Fibroblast of lung (primary cell): ENCODE data around the gene SNRNP40.

Experiments
- CTCF ChIP-seq, 2 donors: IDR thresholded peaks in 1 of 2; conservative IDR thresholded peaks in 1 of 2; 1 replicate in 1 of 2; 2 replicates in 1 of 2; pipeline ENCODE4 v1.5.1; 2011 to 2012; ENCODE audit warnings: low read length in 2 of 2, control low read depth in 1 of 2, inconsistent platforms in 1 of 2, low read depth in 1 of 2, mild to moderate bottlenecking in 1 of 2
- EZH2 ChIP-seq: IDR thresholded peaks from 2 replicates; pipeline ENCODE4 v1.5.1; 2012; ENCODE audit warnings: low read length, control low read depth, mild to moderate bottlenecking; ENCODE audit errors: missing control alignments

GRCh38 chr1:31306278-31306677 lies 9.7 kb upstream of the SNRNP40 start:
- TF ChIP-seq EZH2 = no peak
- TF ChIP-seq CTCF (conservative IDR thresholded peaks at IDR 0.05 in 1 of 2, IDR thresholded peaks at IDR 0.05 in 1 of 2; ENCODE audit: low read depth in 1 of 2, low read length in 2 of 2) = no peak
